Tibial artery (tissue), 4 donors: Measurements from ENCODE around the gene MGLL.

Experiments used
- DNase-seq, 2 donors: peaks; one replicate each; pipeline ENCODE4 v3.0.0-alpha.2; 2019
- H3K27ac ChIP-seq, 2 donors: fragments of 200-600 bp; sonication (generic) in 1 of 2; 1 replicate in 1 of 2; 2 replicates in 1 of 2; pipeline ENCODE4 v1.5.1; 2018 to 2019; ENCODE audit warnings: mild to moderate bottlenecking in 1 of 2
- H3K27me3 ChIP-seq, 2 donors: fragments of 200-600 bp; sonication (generic) in 1 of 2; one replicate each; pipeline versions ENCODE4 v1.5.1 to v1.6.0; 2016 to 2019
- H3K36me3 ChIP-seq, 3 donors: fragments of 200-600 bp; sonication (generic) in 2 of 3; one replicate each; pipeline ENCODE4 v1.5.1; 2016 to 2019; ENCODE audit warnings: mild to moderate bottlenecking in 2 of 3
- H3K4me1 ChIP-seq, 4 donors: fragments of 200-600 bp; sonication (generic) in 2 of 4; 1 replicate in 3 of 4; 2 replicates in 1 of 4; pipeline ENCODE4 v1.5.1; 2016 to 2019
- H3K4me3 ChIP-seq, 2 donors: fragments of 200-600 bp; sonication (generic) in 1 of 2; 1 replicate in 1 of 2; 2 replicates in 1 of 2; pipeline ENCODE4 v1.5.1; 2018 to 2019; ENCODE audit warnings: mild to moderate bottlenecking in 2 of 2
- H3K9me3 ChIP-seq, 3 donors: fragments of 200-600 bp; sonication (generic) in 1 of 3; one replicate each; pipeline ENCODE4 v1.5.1; 2016 to 2019
- CTCF ChIP-seq, 2 experiments: fragments of 200-600 bp in 1 of 2; fragments of 450-650 bp in 1 of 2; IDR thresholded peaks; one replicate each; pipeline ENCODE4 v1.5.1; 2017 to 2019; ENCODE audit warnings: antibody characterized with exemption in 2 of 2, mild to moderate bottlenecking in 1 of 2, moderate library complexity in 1 of 2
- intact Hi-C: fragments of 100-400 bp; cut with DNase I; formaldehyde crosslinking; loops from one replicate; pipeline ENCODE4 v1.15.0; 2023; ENCODE audit warnings: low total_unique reads

Gene MGLL

GRCh38 chr3:127666676-127667075 is 155.6 kb downstream of the MGLL start:
- H3K9me3 ChIP-seq: no peaks in the 10 kb centered on the region
- H3K4me3 ChIP-seq: no peak overlapping the region
- no peaks in the 10 kb centered on the region for H3K27me3 ChIP-seq
- peaks cover 0 to 21% (median 8%) of the 10 kb centered on the region in 4 donors for H3K4me1 ChIP-seq
- no peak overlapping the region for H3K27ac ChIP-seq
- intact Hi-C loops: no loop called here
- DNase-seq: no peak
- no peaks in the 10 kb centered on the region for H3K36me3 ChIP-seq
- no peak for TF ChIP-seq CTCF (IDR thresholded peaks at IDR 0.05)

GRCh38 chr3:127665586-127665985 is 156.7 kb downstream of the MGLL start:
- no peak for TF ChIP-seq CTCF (IDR thresholded peaks at IDR 0.05)
- Histone ChIP-seq H3K36me3 (no peaks in the 10 kb centered on the region), H3K27me3 (no peaks in the 10 kb centered on the region), H3K4me3 (no peak overlapping the region), H3K4me1 (peaks cover 0 to 23% (median 4%) of the 10 kb centered on the region in 4 donors), H3K27ac (no peak overlapping the region), H3K9me3 (no peaks in the 10 kb centered on the region)
- intact Hi-C loops: no loop called here
- DNase-seq: no peak

- Histone ChIP-seq H3K4me3 (no peak overlapping the region), H3K9me3 (no peaks in the 10 kb centered on the region), H3K27ac (no peak overlapping the region), H3K4me1 (peaks cover 0 to 23% (median 4%) of the 10 kb centered on the region in 4 donors), H3K27me3 (no peaks in the 10 kb centered on the region), H3K36me3 (no peaks in the 10 kb centered on the region)
- DNase-seq: no peak
- TF ChIP-seq CTCF (IDR thresholded peaks at IDR 0.05): no peak
- intact Hi-C loops: no loop called here
These were observed 157.2 kb downstream of the MGLL start for GRCh38 chr3:127665165-127665564.

DNA sequence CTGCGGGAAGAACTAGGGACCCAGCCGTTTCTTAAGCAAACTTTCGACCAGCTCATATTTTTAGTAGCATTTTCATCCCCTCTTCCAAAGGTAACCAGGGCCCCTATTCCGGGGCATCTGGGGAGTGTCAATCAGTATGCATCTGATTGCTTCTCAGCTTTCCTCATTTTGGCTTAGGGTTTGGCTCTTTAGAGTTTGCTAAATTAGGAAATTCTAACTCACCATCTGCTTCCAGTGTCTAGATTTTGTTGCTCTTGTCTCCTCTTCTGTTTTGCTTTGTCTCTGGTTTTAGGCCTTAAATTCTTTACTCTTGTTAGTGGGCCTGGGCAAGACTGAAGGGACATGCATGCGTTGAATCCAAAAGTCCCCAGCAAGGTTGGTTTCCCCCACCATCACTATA is 159.2 kb downstream of the MGLL start:
- Histone ChIP-seq H3K27ac (peak overlapping the region; percentile 36 to 59), H3K4me1 (peaks cover 0 to 34% (median 4%) of the 10 kb centered on the region in 4 donors), H3K27me3 (no peaks in the 10 kb centered on the region), H3K36me3 (no peaks in the 10 kb centered on the region), H3K9me3 (no peaks in the 10 kb centered on the region), H3K4me3 (no peak overlapping the region)
- no peak for TF ChIP-seq CTCF (IDR thresholded peaks at IDR 0.05)
- peak in 1 of 2 donors; percentile 19 for DNase-seq
- intact Hi-C loops: no loop called here

GRCh38 chr3:127662001-127662469 is 160.3 kb downstream of the MGLL start:
- intact Hi-C loops: no loop called here
- peaks cover 0 to 41% (median 4%) of the 10 kb centered on the region in 4 donors for H3K4me1 ChIP-seq
- H3K27ac ChIP-seq: peak overlapping the region; percentile 36 to 59
- DNase-seq: peak in 1 of 2 donors; percentile 61
- no peaks in the 10 kb centered on the region for H3K27me3 ChIP-seq
- no peak for TF ChIP-seq CTCF (IDR thresholded peaks at IDR 0.05)
- no peaks in the 10 kb centered on the region for H3K9me3 ChIP-seq
- no peaks in the 10 kb centered on the region for H3K36me3 ChIP-seq
- no peak overlapping the region for H3K4me3 ChIP-seq

DNA sequence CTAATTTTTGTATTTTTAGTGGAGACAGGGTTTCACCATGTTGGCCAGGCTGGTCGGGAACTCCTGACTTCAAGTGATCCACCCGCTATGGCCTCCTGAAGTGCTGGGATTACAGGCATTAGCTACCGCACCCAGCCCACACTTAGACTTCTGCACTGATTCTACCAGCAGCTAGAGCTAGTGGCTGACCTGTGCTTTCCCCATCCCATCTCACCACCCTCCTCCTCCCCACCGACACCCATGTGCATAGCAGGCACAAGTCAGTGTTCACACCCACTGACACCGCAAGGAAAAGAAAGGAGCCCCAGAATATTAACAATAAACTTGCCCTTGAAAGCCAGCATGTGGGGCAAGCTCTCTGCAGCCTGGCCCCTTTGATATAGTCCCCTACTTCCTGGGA is 160.7 kb downstream of the MGLL start:
- no peak for TF ChIP-seq CTCF (IDR thresholded peaks at IDR 0.05)
- Histone ChIP-seq H3K27ac (peak overlapping the region; percentile 36 to 59), H3K27me3 (no peaks in the 10 kb centered on the region), H3K4me1 (peaks cover 0 to 41% (median 4%) of the 10 kb centered on the region in 4 donors), H3K9me3 (no peaks in the 10 kb centered on the region), H3K36me3 (no peaks in the 10 kb centered on the region), H3K4me3 (no peak overlapping the region)
- intact Hi-C loops: no loop called here
- peak in 1 of 2 donors; percentile 34 for DNase-seq
